Liver (tissue), 9 donors: ENCODE data around the gene ST6GALNAC3. TPM values are rescaled to one million over a fixed set of nuclear protein-coding genes. Genes with fewer than 3 reads are reported as not detected.

Experiments used
- DNase-seq: peaks from one replicate; pipeline ENCODE4 v3.0.0-alpha.2; 2017; ENCODE audit warnings: low spot score
- H3K27ac ChIP-seq, 2 donors: one replicate each; pipeline ENCODE4 v1.7.0; 2013; ENCODE audit warnings: inconsistent platforms in 2 of 2, low read length in 2 of 2, control low read depth in 1 of 2, low read depth in 1 of 2, mild to moderate bottlenecking in 1 of 2
- H3K27me3 ChIP-seq, 4 donors: one replicate each; pipeline versions ENCODE4 v1.6.1 to v1.7.0; 2013; ENCODE audit warnings: low read length in 3 of 4, inconsistent platforms in 1 of 4, mild to moderate bottlenecking in 1 of 4, moderate library complexity in 1 of 4; ENCODE audit not compliant: control insufficient read depth in 4 of 4, insufficient read depth in 4 of 4
- H3K36me3 ChIP-seq, 4 donors: one replicate each; pipeline versions ENCODE4 v1.6.1 to v1.7.0; 2013; ENCODE audit warnings: low read length in 3 of 4, mild to moderate bottlenecking in 3 of 4, low read depth in 1 of 4, moderate library complexity in 1 of 4; ENCODE audit not compliant: control insufficient read depth in 4 of 4, insufficient read depth in 3 of 4
- H3K4me1 ChIP-seq, 4 donors: one replicate each; pipeline versions ENCODE4 v1.6.1 to v1.7.0; 2013; ENCODE audit warnings: low read length in 3 of 4, mild to moderate bottlenecking in 3 of 4, moderate library complexity in 1 of 4; ENCODE audit not compliant: control insufficient read depth in 4 of 4, insufficient read depth in 4 of 4
- H3K4me3 ChIP-seq, 3 donors: one replicate each; pipeline versions ENCODE4 v1.6.1 to v1.7.0; 2013; ENCODE audit warnings: low read length in 3 of 3, control low read depth in 1 of 3, low read depth in 1 of 3, mild to moderate bottlenecking in 1 of 3
- H3K9ac ChIP-seq, 2 donors: one replicate each; pipeline ENCODE4 v1.7.0; 2013; ENCODE audit warnings: low read length in 2 of 2, mild to moderate bottlenecking in 2 of 2, moderate library complexity in 2 of 2, control low read depth in 1 of 2, low read depth in 1 of 2
- H3K9me3 ChIP-seq, 4 donors: one replicate each; pipeline versions ENCODE4 v1.6.1 to v1.7.0; 2013; ENCODE audit warnings: low read length in 3 of 4; ENCODE audit not compliant: control insufficient read depth in 4 of 4
- ATF3 ChIP-seq: IDR thresholded peaks from 2 replicates; pipeline ENCODE4 v1.6.1; 2016; ENCODE audit warnings: antibody characterized with exemption
- CTCF ChIP-seq: fragments of 150-350 bp; IDR thresholded peaks from 2 replicates; pipeline ENCODE4 v1.5.1; 2017; ENCODE audit warnings: improper control_type of control experiment, low read depth, low read length; ENCODE audit not compliant: missing input control
- EGR1 ChIP-seq, 2 donors: IDR thresholded peaks; 2 replicates each; pipeline ENCODE4 v1.6.1; 2016 to 2018; ENCODE audit warnings: antibody characterized with exemption in 2 of 2, low read depth in 2 of 2
- FOXA1 ChIP-seq: IDR thresholded peaks from 2 replicates; pipeline ENCODE4 v1.6.1; 2016; ENCODE audit warnings: antibody characterized with exemption
- GABPA ChIP-seq, 2 donors: IDR thresholded peaks in 1 of 2; conservative IDR thresholded peaks in 1 of 2; 2 replicates each; pipeline ENCODE4 v1.6.1; 2016; ENCODE audit warnings: antibody characterized with exemption in 2 of 2, mild to moderate bottlenecking in 1 of 2, moderate library complexity in 1 of 2
- HNF4A ChIP-seq, 2 donors: conservative IDR thresholded peaks; 2 replicates each; pipeline ENCODE4 v1.6.1; 2016; ENCODE audit warnings: antibody characterized with exemption in 2 of 2, mild to moderate bottlenecking in 2 of 2
- HNF4G ChIP-seq: IDR thresholded peaks from 2 replicates; pipeline ENCODE4 v1.6.1; 2016; ENCODE audit warnings: antibody characterized with exemption
- JUND ChIP-seq, 2 donors: IDR thresholded peaks; 2 replicates each; pipeline ENCODE4 v1.6.1; 2016; ENCODE audit warnings: antibody characterized with exemption in 2 of 2
- NR2F2 ChIP-seq: IDR thresholded peaks from 2 replicates; pipeline ENCODE4 v1.6.1; 2016; ENCODE audit warnings: antibody characterized with exemption
- RAD21 ChIP-seq, 2 donors: IDR thresholded peaks; 2 replicates each; pipeline ENCODE4 v1.6.1; 2016; ENCODE audit warnings: antibody characterized with exemption in 2 of 2, mild to moderate bottlenecking in 2 of 2
- REST ChIP-seq: IDR thresholded peaks from 2 replicates; pipeline ENCODE4 v1.6.1; 2016; ENCODE audit warnings: antibody characterized with exemption, mild to moderate bottlenecking
- RXRA ChIP-seq, 2 donors: IDR thresholded peaks; 2 replicates each; pipeline ENCODE4 v1.6.1; 2017 to 2018; ENCODE audit warnings: antibody characterized with exemption in 2 of 2, mild to moderate bottlenecking in 1 of 2
- SP1 ChIP-seq: IDR thresholded peaks from 2 replicates; pipeline ENCODE4 v1.6.1; 2018; ENCODE audit warnings: antibody characterized with exemption, mild to moderate bottlenecking
- TAF1 ChIP-seq: conservative IDR thresholded peaks from 2 replicates; pipeline ENCODE4 v1.6.1; 2016; ENCODE audit warnings: antibody characterized with exemption, mild to moderate bottlenecking
- YY1 ChIP-seq: IDR thresholded peaks from 2 replicates; pipeline ENCODE4 v1.6.1; 2016; ENCODE audit warnings: antibody characterized with exemption, mild to moderate bottlenecking
- WGBS: extraction: QIAGEN DNeasy Blood & Tissue Kit; methylation state at CpG from one replicate; pipeline ENCODE4 v1.1.7; 2013; 5-methylcytosine and 5-hydroxymethylcytosine counted together
- polyA plus RNA-seq, 2 donors: library from polyadenylated mRNA; stranded (reverse) in 1 of 2; unstranded in 1 of 2; fragments of 200-250 nt in 1 of 2; fragments of >200 nt in 1 of 2; fragmentation: Nextera tagmentation in 1 of 2; extraction: Ambion mirVana in 1 of 2; gene quantifications; one replicate each; pipeline versions ENCODE4 v1.2.1 to v1.2.3, GENCODE V29; 2013 to 2015
- total RNA-seq, 2 donors: library from RNA; depleted of rRNA; stranded (reverse); fragments of >200 nt; gene quantifications; one replicate each; pipeline ENCODE4 v1.2.3, GENCODE V29; 2014
- TF ChIP-seq, protein P1 (sequence below): IDR thresholded peaks from 2 replicates; pipeline ENCODE4 v1.6.1; 2016; ENCODE audit warnings: antibody characterized with exemption
- donor health status: healthy.
- donor health status: healthy.
- donor health status: healthy.
- donor health status: healthy.
- donor health status: healthy.

Gene ST6GALNAC3
- total and polyA plus RNA-seq, 4 donors: 1.2 to 5.0 (median 3.2) TPM

DNA sequence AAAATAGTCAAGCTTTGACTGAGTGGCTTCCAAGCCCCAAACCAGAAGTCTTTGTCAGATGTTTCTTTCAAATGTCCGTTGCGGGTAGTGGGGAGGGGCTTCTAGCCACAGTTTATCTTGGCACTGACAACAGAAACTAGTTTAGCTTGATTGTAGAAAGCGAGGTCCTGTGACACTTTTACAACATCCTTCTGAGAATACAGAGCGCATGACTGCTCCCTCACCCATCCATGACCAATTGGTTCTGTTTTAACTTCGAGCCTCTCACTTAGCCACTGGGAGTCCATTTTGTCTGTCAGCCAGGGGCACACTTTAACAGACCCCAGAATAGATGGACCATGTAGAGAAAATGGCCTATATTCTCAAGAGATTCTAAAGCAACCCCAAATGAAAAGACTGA lies 593.5 kb downstream of the ST6GALNAC3 start:
- Histone ChIP-seq H3K9me3 (no peaks in the 10 kb centered on the region), H3K4me3 (no peak overlapping the region), H3K27me3 (no peaks in the 10 kb centered on the region), H3K36me3 (no peaks in the 10 kb centered on the region), H3K4me1 (peaks cover 0 to 15% (median 8%) of the 10 kb centered on the region in 4 donors), H3K9ac (no peak overlapping the region), H3K27ac (no peak overlapping the region)
- WGBS: 76% methylated on average over 5 of the region's 5 CpGs
- DNase-seq: no peak
- TF ChIP-seq FOXA1 (no peak), REST (no peak), ATF3 (no peak), GABPA (IDR thresholded peaks at IDR 0.05 in 1 of 2, conservative IDR thresholded peaks at IDR 0.05 in 1 of 2) (no peak), SP1 (no peak), NR2F2 (no peak), RXRA (IDR thresholded peaks at IDR 0.05) (no peak), JUND (IDR thresholded peaks at IDR 0.05) (no peak), TAF1 (no peak), HNF4A (conservative IDR thresholded peaks at IDR 0.05) (no peak), RAD21 (IDR thresholded peaks at IDR 0.05) (no peak), YY1 (no peak), HNF4G (no peak), EGR1 (IDR thresholded peaks at IDR 0.05; ENCODE audit: low read depth in 2 of 2) (no peak)
- TF ChIP-seq, protein P1, sequence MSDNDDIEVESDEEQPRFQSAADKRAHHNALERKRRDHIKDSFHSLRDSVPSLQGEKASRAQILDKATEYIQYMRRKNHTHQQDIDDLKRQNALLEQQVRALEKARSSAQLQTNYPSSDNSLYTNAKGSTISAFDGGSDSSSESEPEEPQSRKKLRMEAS: no peak

- no peak overlapping the region for H3K4me3 ChIP-seq
- H3K9ac ChIP-seq: no peak overlapping the region
- no peak for DNase-seq
- H3K4me1 ChIP-seq: peaks cover 0 to 20% (median 11%) of the 10 kb centered on the region in 4 donors
- no peaks in the 10 kb centered on the region for H3K27me3 ChIP-seq
- H3K9me3 ChIP-seq: no peaks in the 10 kb centered on the region
- no peak overlapping the region for H3K27ac ChIP-seq
- TF ChIP-seq CTCF: no peak
- peak; percentile 16 to 58 for TF ChIP-seq HNF4A (conservative IDR thresholded peaks at IDR 0.05)
- TF ChIP-seq RAD21 (IDR thresholded peaks at IDR 0.05): peak in 1 of 2 donors; percentile 10
- WGBS: 58% methylated on average over 4 of the region's 4 CpGs
- no peaks in the 10 kb centered on the region for H3K36me3 ChIP-seq
Measured at GRCh38 chr1:76669131-76669530, 594.6 kb downstream of the ST6GALNAC3 start.
